Naive thymus-derived CD8-positive, alpha-beta T cell (primary cell): Measurements from ENCODE around the gene SCAF11. TPM values are rescaled to one million over a fixed set of nuclear protein-coding genes. Genes with fewer than 3 reads are reported as not detected.

Experiments used
- ATAC-seq, 2 donors: fragments of 150-1000 bp; cut with Tn5 transposase in 1 of 2; sonication (Bioruptor Pico), chemical (Tn5 transposase) in 1 of 2; 1 replicate in 1 of 2; 2 replicates in 1 of 2; pipeline ENCODE4 v1.10.0; 2021; ENCODE audit warnings: mild to moderate bottlenecking in 2 of 2, moderate library complexity in 2 of 2
- POLR2A ChIA-PET: fragments of 350-600 bp; sonication (Branson Sonifier 250); formaldehyde crosslinking; loops from one replicate; lab custom pipeline; 2021; ENCODE audit warnings: antibody characterized with exemption; lab: Charles Lee
- DNase-seq, 10 donors: peaks; one replicate each; pipeline versions ENCODE4 v3.0.0 to v3.0.0-alpha.2; 2020 to 2022
- H3K27ac Mint-ChIP-seq, 10 donors: one replicate each; pipeline ENCODE4 v1.8.0; 2020 to 2022; ENCODE audit warnings: mild to moderate bottlenecking in 10 of 10, mixed read lengths in 10 of 10, moderate library complexity in 4 of 10, inconsistent platforms in 1 of 10
- H3K27me3 Mint-ChIP-seq, 5 donors: one replicate each; pipeline ENCODE4 v1.8.0; 2021 to 2022; ENCODE audit warnings: mixed read lengths in 5 of 5
- H3K36me3 Mint-ChIP-seq, 3 donors: one replicate each; pipeline ENCODE4 v1.8.0; 2020 to 2022; ENCODE audit warnings: mixed read lengths in 3 of 3, mild to moderate bottlenecking in 2 of 3, inconsistent platforms in 1 of 3
- H3K4me1 Mint-ChIP-seq, 4 donors: one replicate each; pipeline ENCODE4 v1.8.0; 2021 to 2022; ENCODE audit warnings: mixed read lengths in 4 of 4
- H3K4me3 Mint-ChIP-seq, 10 donors: one replicate each; pipeline ENCODE4 v1.8.0; 2020 to 2022; ENCODE audit warnings: mild to moderate bottlenecking in 10 of 10, mixed read lengths in 10 of 10, moderate library complexity in 6 of 10, inconsistent platforms in 1 of 10
- H3K9me3 Mint-ChIP-seq, 9 donors: one replicate each; pipeline ENCODE4 v1.8.0; 2020 to 2022; ENCODE audit warnings: mixed read lengths in 9 of 9, mild to moderate bottlenecking in 3 of 9, inconsistent platforms in 1 of 9, moderate library complexity in 1 of 9
- polyA plus RNA-seq, 3 donors: library from polyadenylated mRNA; unstranded; fragments of 300-500 nt; fragmentation: Illumina TruSeq; gene quantifications; one replicate each; pipeline ENCODE4 v1.2.3, GENCODE V29; 2021
- total RNA-seq, 8 experiments: library from RNA in 2 of 8; stranded (reverse) in 2 of 8; gene quantifications; one replicate each; pipeline ENCODE4 v1.2.3 and lab custom pipeline; 2021 to 2026

The SCAF11 gene
- total and polyA plus RNA-seq, 5 experiments from 2014 or later: 71.1 to 196 (median 93.5) TPM

GRCh38 chr12:45872446-45872845, 117.9 kb downstream of the SCAF11 start:
- ATAC-seq: no peak
- no peak overlapping the region for H3K4me3 Mint-ChIP-seq
- peaks cover 0 to 4% (median 0%) of the 10 kb centered on the region in 9 donors for H3K9me3 Mint-ChIP-seq
- POLR2A ChIA-PET: interaction anchor here (0.8 kb wide), 1 partner anchor 1416 kb away, joined by 3 read pairs; no protein-coding TSS in a partner anchor
- peaks cover 20 to 84% (median 64%) of the 10 kb centered on the region in 3 donors for H3K36me3 Mint-ChIP-seq
- H3K27me3 Mint-ChIP-seq: no peaks in the 10 kb centered on the region
- H3K4me1 Mint-ChIP-seq: peaks cover 3 to 15% (median 12%) of the 10 kb centered on the region in 4 donors
- H3K27ac Mint-ChIP-seq: peak overlapping the region in 3 of 10 donors; percentile 35 to 81 (median 80)
- DNase-seq: no peak
